Gastrocnemius medialis (tissue), 4 donors: ENCODE data around the gene CPLX3.

Source experiments
- POLR2A ChIP-seq, 2 donors: fragments of 450-650 bp; IDR thresholded peaks; one replicate each; pipeline ENCODE4 v1.6.1; 2017; ENCODE audit warnings: antibody characterized with exemption in 2 of 2, mild to moderate bottlenecking in 2 of 2, moderate library complexity in 2 of 2
- TF ChIP-seq, protein P1 (sequence below), 5 experiments: fragments of 450-650 bp in 3 of 5; fragments of 200-600 bp in 2 of 5; sonication (generic) in 2 of 5; IDR thresholded peaks in 4 of 5; conservative IDR thresholded peaks in 1 of 5; 1 replicate in 4 of 5; 2 replicates in 1 of 5; pipeline ENCODE4 v1.5.1; 2016 to 2019; ENCODE audit warnings: antibody characterized with exemption in 5 of 5, mild to moderate bottlenecking in 3 of 5, moderate library complexity in 3 of 5

DNA sequence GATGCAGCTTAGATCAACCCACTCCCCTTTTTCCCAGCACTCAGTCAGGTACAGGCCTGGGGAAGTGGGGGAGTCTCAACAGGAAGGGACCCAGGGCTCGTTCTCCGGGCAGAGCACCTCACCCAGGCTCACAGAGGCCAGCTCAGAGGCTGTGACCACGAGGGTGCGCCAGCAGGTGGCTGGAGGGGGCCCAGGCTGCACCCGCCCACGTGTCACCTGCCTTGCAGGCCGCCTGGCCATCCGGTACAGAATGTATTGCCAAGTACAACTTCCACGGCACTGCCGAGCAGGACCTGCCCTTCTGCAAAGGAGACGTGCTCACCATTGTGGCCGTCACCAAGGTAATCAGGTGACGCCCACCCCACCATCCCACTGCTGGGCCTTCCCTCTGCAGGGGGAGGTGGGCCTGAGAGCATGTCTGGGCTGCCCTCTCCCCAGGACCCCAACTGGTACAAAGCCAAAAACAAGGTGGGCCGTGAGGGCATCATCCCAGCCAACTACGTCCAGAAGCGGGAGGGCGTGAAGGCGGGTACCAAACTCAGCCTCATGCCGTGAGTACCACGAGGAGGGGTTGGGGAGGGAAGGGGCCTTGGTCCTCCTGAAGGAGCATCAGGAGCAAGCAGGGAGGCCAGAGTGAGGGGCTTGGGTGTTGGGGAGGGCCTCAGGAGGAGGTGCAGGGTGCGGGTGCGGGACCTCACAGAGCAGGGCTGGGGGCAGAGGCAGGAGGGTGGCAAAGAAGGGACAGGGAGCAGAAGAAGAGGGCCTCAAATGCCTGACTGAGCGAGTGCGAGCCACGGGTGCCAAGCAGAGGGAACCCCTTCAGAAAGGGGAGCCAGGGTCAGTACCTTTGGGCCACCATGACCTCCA is 27.8 kb upstream of the CPLX3 start:
- TF ChIP-seq POLR2A (IDR thresholded peaks at IDR 0.05): peak in 1 of 2 donors; percentile 9
- TF ChIP-seq, protein P1, sequence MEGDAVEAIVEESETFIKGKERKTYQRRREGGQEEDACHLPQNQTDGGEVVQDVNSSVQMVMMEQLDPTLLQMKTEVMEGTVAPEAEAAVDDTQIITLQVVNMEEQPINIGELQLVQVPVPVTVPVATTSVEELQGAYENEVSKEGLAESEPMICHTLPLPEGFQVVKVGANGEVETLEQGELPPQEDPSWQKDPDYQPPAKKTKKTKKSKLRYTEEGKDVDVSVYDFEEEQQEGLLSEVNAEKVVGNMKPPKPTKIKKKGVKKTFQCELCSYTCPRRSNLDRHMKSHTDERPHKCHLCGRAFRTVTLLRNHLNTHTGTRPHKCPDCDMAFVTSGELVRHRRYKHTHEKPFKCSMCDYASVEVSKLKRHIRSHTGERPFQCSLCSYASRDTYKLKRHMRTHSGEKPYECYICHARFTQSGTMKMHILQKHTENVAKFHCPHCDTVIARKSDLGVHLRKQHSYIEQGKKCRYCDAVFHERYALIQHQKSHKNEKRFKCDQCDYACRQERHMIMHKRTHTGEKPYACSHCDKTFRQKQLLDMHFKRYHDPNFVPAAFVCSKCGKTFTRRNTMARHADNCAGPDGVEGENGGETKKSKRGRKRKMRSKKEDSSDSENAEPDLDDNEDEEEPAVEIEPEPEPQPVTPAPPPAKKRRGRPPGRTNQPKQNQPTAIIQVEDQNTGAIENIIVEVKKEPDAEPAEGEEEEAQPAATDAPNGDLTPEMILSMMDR (IDR thresholded peaks at IDR 0.05 in 4 of 5, conservative IDR thresholded peaks at IDR 0.05 in 1 of 5): peak in 3 of 5 experiments; percentile 16 to 30 (median 17)
